ENCODE measurements around the gene GET3.
A peak's percentile ranks its signal among the peaks of the same experiment; 100 is the strongest.

The GET3 gene

DNA sequence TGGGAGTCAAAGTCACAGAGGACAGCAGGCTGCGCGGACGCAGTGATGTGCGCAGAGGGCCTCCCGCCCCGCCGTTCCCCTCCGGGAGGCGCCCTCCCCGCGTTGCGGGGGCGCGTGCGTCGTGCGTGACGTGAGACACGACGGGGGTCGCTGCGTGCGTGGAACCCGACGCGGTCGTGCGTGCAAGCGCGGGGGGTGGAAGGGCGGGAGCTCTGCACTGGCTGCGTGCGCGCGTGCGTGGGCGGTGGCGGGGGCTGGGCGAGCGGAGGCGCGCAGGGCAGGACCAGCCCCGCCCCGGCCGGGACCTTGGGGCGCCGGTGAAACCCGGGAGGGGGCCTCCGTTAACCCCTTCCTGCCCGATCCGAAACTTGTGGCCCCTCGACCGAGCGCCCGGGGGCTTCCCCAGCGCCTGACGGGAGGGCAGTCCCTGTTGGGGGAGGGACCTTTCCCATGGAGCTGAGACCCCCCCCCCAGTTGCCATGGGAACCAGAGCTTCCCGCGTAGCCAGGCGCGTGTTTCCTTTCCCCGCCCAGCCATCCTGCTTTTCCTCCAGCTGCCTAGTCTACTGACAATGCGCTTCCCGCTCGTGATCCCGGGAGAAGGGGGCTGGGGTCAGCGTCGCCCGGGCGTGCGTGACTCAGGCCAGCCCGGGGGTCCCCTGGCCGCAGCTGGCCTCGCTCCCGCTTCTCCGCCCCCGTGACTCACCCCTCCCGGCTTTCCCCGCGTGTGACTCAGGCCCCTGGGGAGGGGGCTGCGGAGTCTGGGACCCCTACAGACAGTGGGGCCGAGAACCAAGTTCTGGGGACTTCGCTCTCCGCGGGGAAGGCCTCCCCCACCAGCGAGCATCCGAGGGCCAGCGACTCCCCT, 45.4 kb downstream of the GET3 start:
- DNase-seq = peak; percentile 86

DNA sequence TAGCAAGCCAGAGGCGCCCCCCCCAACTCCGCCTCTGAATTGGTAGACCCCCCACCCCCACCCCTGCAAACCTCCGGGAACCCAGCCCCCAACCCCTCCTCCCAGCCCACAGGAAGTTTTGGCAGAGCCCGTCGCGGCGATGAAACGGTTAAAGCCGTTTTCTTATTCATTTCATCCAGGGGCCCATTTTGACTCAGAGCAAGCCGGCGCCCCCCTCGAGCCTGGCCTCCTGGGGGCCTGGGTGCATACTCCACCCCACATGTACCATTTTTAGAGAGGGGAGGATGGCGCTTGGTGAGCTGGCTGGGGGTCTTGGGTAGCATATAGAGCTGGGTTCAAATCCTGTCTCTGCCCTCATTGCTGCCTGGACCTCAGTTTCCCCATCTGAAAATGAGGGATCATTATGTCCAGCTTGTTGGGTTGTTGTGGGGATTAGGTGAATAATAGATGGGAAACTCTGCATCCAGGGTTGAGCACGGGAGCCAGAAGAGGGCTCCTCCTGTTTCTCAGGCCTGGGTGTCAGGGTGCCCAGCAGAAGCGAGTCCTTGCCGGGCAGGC, 46.1 kb downstream of the GET3 start:
- DNase-seq = no peak

DNA sequence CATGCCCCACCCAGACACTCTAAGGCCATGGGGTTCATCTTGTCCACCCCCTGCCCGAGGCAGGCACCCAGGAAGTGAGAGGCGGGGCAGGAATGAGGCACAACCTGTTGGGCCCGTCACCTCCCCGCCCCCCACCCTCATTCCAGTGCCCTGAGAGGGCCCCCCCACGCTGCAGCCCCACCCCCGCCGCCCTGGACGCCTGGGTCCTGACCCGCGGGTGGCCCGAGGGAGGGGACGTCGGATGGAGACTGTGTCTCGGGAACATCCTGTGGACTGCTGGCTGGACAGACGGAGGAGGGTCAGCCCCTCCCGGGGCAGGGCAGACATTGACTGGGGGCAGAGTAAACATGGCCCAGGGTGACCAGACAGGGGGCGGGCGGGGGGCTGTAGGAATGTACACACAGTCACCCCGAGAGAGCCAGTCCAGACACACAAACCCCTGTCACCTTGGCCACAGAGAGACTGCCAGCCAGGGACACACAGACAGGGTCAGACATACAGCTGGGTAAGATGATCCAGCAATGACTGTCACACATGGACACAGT, 46.6 kb downstream of the GET3 start:
- peak; percentile 29 for DNase-seq

DNA sequence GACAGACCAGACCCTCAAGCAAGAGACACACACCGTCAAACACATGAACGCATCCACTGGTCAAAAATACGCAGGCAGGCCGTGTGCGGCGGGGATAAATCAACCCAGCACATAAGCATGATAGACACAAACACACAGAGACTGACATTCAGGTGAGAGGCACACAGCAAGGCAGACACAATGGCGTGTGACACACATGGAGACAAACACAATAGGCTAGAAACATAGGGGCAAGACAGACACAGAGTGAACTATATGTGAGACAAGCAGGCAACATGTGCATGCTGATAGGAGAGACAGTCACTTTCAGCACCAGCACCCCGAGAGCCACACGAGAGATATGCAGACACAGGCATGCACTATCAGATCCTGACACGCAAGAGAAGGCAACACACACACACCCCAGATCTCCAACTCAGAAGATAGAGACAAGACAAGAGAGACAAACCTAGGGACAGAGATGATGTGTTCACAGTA, 47.1 kb downstream of the GET3 start:
- DNase-seq = no peak

DNA sequence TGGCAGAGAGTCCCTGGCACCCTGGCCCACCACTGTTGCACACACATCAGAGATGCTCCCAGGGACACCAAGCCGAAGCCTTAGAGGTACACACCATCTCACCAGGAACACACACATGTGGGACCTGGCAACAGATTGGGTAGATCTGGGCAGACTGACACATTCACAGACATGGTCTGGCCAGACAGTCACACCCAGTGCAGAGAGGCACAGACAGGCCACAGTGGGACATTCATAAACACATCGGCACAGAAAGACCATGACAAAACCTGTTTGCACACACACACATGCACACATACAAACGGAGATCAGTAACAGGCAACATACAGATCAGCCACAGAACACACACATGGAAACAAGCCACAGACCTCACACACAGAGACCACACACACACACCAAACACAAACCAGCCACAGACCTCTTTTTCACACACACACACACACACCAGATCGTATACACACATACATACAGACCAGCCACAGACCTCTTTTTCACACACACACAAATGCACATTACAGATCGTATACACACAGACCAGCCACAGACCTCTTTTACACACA, 47.7 kb downstream of the GET3 start:
- no peak for DNase-seq

DNA sequence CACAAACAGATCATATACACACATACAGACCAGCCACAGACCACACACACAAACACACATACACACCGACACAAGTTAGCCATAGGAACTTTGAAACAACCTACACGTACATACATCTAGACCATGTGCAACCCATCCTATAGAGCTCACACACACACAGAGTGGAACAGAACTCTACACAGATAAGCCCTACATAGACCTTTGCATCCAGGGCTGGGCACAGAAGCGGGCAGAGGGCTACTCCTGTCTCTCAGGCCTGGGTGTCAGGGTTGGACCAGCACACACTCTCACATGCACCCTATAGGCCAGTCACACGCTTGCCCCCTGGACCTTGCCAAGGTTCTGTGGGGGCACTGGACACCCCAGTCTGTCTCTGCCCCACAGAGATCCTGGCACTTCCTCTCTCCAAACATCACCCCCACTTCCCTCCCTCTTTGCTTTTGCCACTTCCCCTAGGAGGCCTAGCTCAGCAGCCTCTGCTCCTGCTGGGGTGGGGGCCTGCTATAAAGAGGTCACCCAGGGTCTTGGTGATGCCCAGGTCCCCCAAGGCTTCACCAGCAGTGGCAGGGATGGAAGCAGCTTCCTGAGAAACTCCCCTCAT, 48.2 kb downstream of the GET3 start:
- DNase-seq = no peak

DNA sequence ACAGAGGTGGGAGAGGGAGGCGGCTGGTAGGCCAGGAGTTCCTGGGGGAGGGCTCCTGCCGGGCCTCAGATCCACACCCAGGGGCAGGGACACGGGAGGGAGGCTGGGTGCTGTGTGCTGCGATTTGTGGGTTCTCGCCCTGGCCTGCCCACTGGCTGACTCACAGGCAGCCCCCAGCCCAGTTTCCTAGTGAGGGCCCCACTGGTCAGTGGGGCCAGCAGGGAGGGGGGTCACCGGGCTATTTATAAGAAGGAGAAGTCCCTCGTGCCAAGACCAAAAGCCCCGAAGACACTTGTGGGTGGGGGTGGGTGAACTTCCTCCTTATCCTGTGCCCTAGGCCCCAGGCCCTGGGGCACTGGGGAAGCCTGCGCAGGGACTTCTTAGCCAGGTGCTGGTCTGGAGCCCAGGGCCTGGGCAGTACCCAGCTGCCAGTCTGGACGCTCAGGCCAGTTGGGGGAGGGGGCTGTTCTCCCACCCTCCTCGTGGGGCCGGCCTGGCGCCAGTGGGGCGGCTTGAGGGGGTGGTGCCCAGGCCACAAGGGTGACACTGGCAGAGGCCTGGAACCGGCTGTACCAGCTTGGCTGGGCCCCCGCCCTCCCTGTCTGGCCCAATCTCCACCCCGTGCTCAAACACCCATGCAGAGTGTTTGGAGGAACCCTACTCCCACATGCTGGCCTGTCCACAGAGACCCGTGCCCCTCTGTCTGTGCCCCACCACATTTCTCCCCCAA, 49.0 kb downstream of the GET3 start:
- DNase-seq = no peak

DNA sequence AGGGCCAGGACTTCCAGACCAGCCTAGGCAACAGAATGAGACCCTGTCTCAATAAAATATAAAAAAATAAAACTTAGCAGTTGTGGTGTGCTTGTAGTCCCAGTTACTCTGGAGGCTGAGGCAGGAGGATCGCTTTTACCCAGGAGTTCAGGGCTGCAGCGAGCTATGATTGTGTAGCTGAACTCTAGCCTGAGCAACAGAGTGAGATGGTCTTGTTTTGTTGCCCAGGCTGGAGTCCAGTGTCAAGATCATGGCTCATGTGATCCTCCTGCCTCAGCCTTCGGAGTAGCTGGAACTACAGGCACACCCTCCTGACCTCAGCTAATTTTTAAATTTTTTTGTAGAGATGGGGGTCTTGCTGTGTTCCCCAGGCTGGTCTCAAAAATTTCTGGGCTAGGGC, 49.7 kb downstream of the GET3 start:
- DNase-seq = no peak

DNA sequence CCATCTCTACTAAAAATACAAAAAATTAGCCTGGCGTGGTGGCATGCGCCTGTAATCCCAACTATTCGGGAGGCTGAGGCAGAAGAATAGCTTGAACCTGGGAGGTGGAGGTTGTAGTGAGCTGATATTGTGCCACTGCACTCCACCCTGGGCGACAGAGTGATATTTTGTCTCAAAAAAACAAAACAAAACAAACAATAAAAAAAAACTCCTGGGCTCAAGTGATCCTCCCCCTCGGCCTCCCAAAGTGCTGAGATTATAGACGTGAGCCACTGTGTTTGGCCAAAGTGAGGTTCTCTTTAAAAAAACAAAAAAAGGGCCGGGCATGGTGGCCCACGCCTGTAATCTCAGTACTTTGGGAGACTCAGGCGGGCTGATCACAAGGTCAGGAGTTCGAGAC, 50.2 kb downstream of the GET3 start:
- DNase-seq = no peak

DNA sequence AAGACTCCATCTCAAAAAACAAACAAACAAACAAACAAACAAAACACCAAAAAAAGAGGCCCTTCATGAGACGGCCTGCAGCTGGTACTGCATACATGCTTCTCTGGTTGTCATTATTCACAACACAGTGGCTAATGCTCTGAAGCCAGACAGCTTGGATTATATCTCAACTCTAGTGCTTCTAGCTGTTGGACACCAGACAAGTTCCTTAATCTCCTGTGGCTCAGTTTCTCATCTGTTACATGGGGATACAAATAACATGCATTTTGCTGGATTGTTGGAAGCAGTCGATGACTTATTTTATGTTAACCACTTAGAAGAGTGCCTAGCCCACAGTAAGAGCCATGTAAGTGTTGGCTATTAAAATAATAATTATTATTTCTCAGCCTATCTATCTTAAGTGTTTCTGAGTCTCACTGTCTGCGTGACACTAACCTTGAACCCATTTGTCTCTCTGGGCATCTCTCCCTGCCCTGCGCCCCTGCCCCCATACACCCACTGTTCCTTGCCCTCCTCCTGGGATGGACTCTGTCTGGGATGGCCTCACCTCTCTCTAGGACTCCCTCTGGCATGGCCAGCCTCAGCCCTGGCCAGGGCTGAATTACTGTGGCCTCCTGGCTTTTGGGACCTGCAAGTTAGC, 50.9 kb downstream of the GET3 start:
- DNase-seq = no peak

DNA sequence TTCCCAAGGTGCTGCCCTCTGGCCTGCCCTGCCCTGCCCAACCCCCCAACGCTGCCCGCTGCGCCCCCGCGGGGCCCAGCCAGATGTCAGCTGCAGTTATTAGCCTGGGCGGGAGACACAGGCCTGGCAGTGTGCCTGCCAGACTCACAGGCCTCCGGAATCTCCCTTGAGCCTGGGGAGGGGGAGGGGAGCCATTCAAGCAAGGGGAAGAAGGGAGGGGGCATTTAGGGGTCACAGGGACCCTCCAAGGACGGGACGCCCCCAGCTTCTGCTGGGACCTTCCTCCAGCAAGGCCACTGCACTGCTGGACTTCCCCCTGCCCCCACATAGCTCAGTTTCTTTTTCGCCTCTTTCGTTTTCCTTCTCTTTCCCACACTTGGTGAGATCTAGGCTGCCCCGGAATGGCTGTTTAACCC, 51.4 kb downstream of the GET3 start:
- peak; percentile 67 for DNase-seq

DNA sequence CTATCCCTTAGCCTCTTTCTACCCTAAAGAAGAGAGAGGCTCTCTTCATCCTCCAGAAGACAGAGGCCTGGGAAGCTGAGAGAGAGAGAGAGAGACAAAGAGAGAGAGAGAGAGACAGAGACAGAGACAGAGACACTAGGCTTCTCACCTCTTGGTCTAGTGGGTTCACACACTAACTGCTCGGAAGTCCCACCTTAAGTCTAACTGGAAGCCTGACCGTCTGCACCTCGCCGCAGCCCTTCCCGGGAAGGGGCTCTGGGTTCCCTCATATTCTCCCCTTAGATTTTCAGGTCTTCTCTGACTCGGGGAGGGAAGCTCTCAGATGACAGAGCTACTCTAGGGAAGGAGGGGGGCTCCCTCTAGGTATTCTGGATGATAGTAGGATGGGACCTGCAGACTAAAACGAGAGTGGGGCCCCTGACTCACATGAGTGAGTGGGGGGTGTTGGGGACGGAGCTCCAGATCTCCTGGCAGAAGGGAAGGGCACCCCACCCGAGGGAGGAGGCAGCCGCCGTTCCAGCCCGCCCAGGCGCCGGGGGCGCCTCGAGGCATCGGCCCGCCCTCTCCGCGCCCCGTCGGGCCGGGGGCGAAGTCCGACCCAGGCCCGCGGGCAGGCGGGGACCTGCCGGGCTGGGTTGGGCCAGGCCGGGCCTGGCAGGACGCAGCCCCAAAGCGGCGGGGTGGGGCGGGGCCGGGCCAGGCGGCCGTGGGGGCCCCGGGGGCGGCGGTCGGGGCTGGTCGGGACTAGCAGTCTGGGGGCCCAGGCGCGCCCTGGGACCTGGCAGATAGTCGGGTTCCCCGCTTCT, 52.0 kb downstream of the GET3 start:
- peak; percentile 77 for DNase-seq

DNA sequence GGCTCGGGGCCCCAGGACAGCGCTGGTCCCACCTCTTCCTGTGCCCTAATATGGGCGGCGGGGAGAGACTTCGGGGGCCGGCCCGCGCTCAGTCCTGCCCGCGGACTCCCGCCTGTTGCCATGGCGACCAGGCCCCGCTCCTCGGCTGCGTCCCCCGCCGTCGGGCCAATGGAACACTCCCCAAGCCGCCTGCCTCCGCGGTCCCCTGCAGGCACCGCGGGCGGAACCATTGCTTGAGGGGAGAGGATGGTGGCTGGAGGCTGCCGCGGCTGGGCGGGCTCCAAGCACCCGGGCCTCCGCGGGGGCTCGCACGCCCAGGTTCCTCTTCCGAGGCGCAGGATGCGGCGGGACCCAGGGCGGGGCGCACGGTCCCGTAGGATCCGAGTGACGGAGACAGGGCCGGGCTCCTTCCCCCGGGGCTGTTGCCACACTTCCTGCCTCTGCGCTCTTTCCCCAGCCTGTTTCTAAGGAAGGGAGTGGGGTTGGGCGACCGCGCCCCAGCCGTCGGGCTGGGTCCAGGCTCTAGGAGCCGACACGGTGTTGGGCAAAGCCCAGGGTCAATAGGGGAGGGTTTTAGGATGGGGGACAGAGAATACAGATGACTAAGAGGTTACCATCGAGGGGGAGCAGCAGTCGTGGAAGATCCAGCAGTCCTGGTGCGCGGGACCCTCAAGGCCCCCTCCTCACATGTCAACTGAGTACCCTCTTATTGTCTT, 52.8 kb downstream of the GET3 start:
- DNase-seq = peak; percentile 98

DNA sequence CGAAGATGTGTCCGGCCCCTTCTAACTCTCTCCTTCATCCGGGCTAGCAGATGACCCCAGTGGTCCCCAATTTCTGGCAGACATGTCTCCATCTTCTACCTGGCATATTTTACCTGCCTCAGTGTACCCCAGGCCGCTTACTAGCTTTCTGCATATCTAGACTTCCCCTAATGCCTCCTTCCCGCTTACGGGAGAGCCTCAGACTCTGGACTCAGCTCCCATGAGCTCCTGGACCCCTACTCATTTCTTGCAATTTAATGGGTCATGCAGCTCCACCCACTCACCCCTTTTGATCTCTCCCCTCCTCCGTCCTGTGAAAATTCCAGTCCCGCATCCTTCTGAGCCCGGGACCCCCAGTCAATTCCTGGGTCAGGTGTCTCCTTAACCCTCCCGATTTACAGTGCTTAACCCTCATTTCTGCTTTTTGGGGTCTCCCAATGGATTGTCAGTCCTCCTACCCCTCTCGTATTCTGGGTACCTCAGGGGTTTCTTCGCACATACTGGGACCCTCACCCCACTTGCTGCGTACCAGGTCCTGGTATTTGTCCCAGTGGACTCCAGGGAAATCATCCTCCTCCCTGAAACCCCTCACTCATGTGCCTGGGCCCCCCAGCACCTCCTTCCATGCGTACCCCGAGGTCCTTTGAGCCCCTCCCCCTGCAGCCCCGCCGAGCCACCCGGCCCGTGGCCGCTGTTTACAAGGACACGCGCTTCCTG, 53.5 kb downstream of the GET3 start:
- peak; percentile 44 for DNase-seq

DNA sequence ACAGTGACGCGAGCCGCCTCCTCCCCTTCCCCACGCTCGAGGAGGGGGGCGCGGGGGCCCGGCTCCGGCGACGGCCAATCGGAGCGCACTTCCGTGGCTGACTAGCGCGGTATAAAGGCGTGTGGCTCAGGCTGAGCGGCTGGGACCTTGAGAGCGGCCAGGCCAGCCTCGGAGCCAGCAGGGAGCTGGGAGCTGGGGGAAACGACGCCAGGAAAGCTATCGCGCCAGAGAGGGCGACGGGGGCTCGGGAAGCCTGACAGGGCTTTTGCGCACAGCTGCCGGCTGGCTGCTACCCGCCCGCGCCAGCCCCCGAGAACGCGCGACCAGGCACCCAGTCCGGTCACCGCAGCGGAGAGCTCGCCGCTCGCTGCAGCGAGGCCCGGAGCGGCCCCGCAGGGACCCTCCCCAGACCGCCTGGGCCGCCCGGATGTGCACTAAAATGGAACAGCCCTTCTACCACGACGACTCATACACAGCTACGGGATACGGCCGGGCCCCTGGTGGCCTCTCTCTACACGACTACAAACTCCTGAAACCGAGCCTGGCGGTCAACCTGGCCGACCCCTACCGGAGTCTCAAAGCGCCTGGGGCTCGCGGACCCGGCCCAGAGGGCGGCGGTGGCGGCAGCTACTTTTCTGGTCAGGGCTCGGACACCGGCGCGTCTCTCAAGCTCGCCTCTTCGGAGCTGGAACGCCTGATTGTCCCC, 54.2 kb downstream of the GET3 start, which contains the start of gene JUNB:
TSS of gene JUNB (plus strand) at position 142 of the 706 bp plus-strand sequence. CDS start at position 428, 286 bp downstream.
- peak; percentile 96 for DNase-seq

DNA sequence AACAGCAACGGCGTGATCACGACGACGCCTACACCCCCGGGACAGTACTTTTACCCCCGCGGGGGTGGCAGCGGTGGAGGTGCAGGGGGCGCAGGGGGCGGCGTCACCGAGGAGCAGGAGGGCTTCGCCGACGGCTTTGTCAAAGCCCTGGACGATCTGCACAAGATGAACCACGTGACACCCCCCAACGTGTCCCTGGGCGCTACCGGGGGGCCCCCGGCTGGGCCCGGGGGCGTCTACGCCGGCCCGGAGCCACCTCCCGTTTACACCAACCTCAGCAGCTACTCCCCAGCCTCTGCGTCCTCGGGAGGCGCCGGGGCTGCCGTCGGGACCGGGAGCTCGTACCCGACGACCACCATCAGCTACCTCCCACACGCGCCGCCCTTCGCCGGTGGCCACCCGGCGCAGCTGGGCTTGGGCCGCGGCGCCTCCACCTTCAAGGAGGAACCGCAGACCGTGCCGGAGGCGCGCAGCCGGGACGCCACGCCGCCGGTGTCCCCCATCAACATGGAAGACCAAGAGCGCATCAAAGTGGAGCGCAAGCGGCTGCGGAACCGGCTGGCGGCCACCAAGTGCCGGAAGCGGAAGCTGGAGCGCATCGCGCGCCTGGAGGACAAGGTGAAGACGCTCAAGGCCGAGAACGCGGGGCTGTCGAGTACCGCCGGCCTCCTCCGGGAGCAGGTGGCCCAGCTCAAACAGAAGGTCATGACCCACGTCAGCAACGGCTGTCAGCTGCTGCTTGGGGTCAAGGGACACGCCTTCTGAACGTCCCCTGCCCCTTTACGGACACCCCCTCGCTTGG, 55.0 kb downstream of the GET3 start:
- peak; percentile 91 for DNase-seq

DNA sequence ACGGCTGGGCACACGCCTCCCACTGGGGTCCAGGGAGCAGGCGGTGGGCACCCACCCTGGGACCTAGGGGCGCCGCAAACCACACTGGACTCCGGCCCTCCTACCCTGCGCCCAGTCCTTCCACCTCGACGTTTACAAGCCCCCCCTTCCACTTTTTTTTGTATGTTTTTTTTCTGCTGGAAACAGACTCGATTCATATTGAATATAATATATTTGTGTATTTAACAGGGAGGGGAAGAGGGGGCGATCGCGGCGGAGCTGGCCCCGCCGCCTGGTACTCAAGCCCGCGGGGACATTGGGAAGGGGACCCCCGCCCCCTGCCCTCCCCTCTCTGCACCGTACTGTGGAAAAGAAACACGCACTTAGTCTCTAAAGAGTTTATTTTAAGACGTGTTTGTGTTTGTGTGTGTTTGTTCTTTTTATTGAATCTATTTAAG, 55.6 kb downstream of the GET3 start:
- DNase-seq = no peak

Measured in DMS53 (cell line).